ENCODE measurements around the gene L3MBTL4. TPM values are rescaled to one million over a fixed set of nuclear protein-coding genes. Genes with fewer than 3 reads are reported as not detected.

Gene L3MBTL4
- total RNA-seq, 3 donors from 2014 or later, result 4.9 to 13.9 (median 5.4) TPM

GRCh38 chr18:6013171-6013810 lies 401.4 kb downstream of the L3MBTL4 start:
- intact Hi-C loops (cut with DNase I, micrococcal nuclease), result no loop called here
- H3K4me3 ChIP-seq, result no peak overlapping the region
- TF ChIP-seq, protein P1, sequence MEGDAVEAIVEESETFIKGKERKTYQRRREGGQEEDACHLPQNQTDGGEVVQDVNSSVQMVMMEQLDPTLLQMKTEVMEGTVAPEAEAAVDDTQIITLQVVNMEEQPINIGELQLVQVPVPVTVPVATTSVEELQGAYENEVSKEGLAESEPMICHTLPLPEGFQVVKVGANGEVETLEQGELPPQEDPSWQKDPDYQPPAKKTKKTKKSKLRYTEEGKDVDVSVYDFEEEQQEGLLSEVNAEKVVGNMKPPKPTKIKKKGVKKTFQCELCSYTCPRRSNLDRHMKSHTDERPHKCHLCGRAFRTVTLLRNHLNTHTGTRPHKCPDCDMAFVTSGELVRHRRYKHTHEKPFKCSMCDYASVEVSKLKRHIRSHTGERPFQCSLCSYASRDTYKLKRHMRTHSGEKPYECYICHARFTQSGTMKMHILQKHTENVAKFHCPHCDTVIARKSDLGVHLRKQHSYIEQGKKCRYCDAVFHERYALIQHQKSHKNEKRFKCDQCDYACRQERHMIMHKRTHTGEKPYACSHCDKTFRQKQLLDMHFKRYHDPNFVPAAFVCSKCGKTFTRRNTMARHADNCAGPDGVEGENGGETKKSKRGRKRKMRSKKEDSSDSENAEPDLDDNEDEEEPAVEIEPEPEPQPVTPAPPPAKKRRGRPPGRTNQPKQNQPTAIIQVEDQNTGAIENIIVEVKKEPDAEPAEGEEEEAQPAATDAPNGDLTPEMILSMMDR (IDR thresholded peaks at IDR 0.05), result no peak
- DNase-seq (no peak), ATAC-seq (no peak)
- no peaks in the 10 kb centered on the region for H3K4me1 ChIP-seq (ENCODE audit: low read depth)
- H3K9me3 ChIP-seq, result no peaks in the 10 kb centered on the region
- H3K36me3 ChIP-seq (ENCODE audit: low read depth), result no peaks in the 10 kb centered on the region

DNA sequence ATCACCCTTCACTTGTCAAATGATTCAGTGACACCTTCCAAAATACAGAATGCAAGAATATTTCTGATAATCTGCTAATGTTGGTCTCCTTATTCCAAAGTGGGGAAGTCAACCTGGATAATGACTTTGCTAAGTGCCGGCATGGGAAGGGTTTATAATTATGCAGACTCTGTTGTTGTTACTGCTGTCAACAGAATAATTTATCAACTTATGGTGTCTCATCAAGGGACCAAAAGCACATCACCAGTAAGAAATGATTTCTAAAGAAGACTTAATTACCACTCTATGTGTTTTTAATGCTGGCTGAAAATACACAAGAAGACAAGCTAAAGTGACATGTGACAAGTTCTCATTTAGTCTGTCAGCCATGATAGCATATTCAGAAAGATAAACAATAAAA lies 403.8 kb downstream of the L3MBTL4 start:
- no peak for ATAC-seq
- intact Hi-C loops (cut with DNase I, micrococcal nuclease), result no loop called here
- TF ChIP-seq, protein P1 (IDR thresholded peaks at IDR 0.05), result no peak
- DNase-seq, result no peak
- no peaks in the 10 kb centered on the region for H3K4me1 ChIP-seq (ENCODE audit: low read depth)
- no peaks in the 10 kb centered on the region for H3K9me3 ChIP-seq
- no peaks in the 10 kb centered on the region for H3K36me3 ChIP-seq (ENCODE audit: low read depth)
- H3K4me3 ChIP-seq, result no peak overlapping the region

- no peak for DNase-seq
- intact Hi-C loops (cut with DNase I, micrococcal nuclease), result no loop called here
- Histone ChIP-seq H3K9me3 (no peaks in the 10 kb centered on the region), H3K4me1 (ENCODE audit: low read depth) (no peaks in the 10 kb centered on the region), H3K4me3 (no peak overlapping the region), H3K36me3 (ENCODE audit: low read depth) (no peaks in the 10 kb centered on the region)
- TF ChIP-seq, protein P1 (IDR thresholded peaks at IDR 0.05), result no peak
- ATAC-seq, result no peak
Measured at GRCh38 chr18:6010284-6010683, 404.4 kb downstream of the L3MBTL4 start.

- no peaks in the 10 kb centered on the region for H3K9me3 ChIP-seq
- TF ChIP-seq, protein P1 (IDR thresholded peaks at IDR 0.05), result no peak
- DNase-seq (no peak), ATAC-seq (no peak)
- H3K36me3 ChIP-seq (ENCODE audit: low read depth), result no peaks in the 10 kb centered on the region
- intact Hi-C loops (cut with DNase I, micrococcal nuclease), result no loop called here
- no peak overlapping the region for H3K4me3 ChIP-seq
- no peaks in the 10 kb centered on the region for H3K4me1 ChIP-seq (ENCODE audit: low read depth)
Measured at GRCh38 chr18:6009756-6010155, 405.0 kb downstream of the L3MBTL4 start.

- peaks cover 1% of the 10 kb centered on the region for H3K9me3 ChIP-seq
- intact Hi-C loops (cut with DNase I, micrococcal nuclease), result no loop called here
- DNase-seq (no peak), ATAC-seq (no peak)
- TF ChIP-seq, protein P1 (IDR thresholded peaks at IDR 0.05), result no peak
- no peaks in the 10 kb centered on the region for H3K4me1 ChIP-seq (ENCODE audit: low read depth)
- no peak overlapping the region for H3K4me3 ChIP-seq
- H3K36me3 ChIP-seq (ENCODE audit: low read depth), result no peaks in the 10 kb centered on the region
Measured at GRCh38 chr18:6004683-6005082, 410.0 kb downstream of the L3MBTL4 start.

DNA sequence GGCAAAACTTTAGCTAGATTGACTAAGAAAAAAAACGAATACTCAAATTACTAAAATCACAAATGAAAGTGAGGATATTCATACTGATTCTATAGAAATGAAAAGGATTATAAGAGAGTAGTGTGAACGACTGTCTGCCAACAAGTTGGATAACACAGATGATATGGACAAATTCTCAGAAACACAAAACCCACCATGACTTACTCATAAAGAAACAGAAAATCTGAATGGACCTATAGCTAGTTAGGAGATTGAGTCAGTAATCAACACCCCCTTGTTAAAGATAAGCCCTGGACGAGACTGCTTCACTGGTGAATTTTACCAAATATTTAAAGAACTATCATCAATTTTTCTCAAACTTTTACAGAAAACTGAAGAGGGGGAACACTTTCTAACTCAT lies 410.6 kb downstream of the L3MBTL4 start:
- peaks cover 3% of the 10 kb centered on the region for H3K9me3 ChIP-seq
- ATAC-seq, result no peak

More for the DNA sequence above, 410.6 kb downstream of the L3MBTL4 start:
- intact Hi-C loops (cut with DNase I, micrococcal nuclease), result no loop called here
- Histone ChIP-seq H3K36me3 (ENCODE audit: low read depth) (no peaks in the 10 kb centered on the region), H3K4me3 (no peak overlapping the region), H3K4me1 (ENCODE audit: low read depth) (no peaks in the 10 kb centered on the region)
- no peak for DNase-seq
- TF ChIP-seq, protein P1 (IDR thresholded peaks at IDR 0.05), result no peak

Data from mucosa of descending colon (tissue), 3 donors.